ENCODE results near the gene CYP4F12.

The CYP4F12 gene

GRCh38 chr19:15672580-15673175 lies at the start of gene CYP4F12:
Gene CYP4F12 (plus strand): TSS chr19:15673087. CDS start chr19:15673530, 443 bp downstream.
- intact Hi-C loops (cut with DNase I) = no loop called here
- peak in 14 of 42 donors; percentile 1 to 39 (median 18) for DNase-seq

GRCh38 chr19:15623711-15624318 lies 49.1 kb upstream of the CYP4F12 start:
- peak in 1 of 42 donors; percentile 22 for DNase-seq
- intact Hi-C loops (cut with DNase I) = no loop called here

- intact Hi-C loops (cut with DNase I) = no loop called here
Measured at GRCh38 chr19:15628236-15629002, 44.5 kb upstream of the CYP4F12 start.

GRCh38 chr19:15629003-15629880 lies 43.6 kb upstream of the CYP4F12 start:
- intact Hi-C loops (cut with DNase I) = no loop called here

More at GRCh38 chr19:15628236-15629002, 44.5 kb upstream of the CYP4F12 start:
- no peak for DNase-seq

GRCh38 chr19:15631817-15632216 lies 41.1 kb upstream of the CYP4F12 start:
- peak in 2 of 42 donors; percentile 6 to 25 for DNase-seq
- intact Hi-C loops (cut with DNase I) = no loop called here

More at GRCh38 chr19:15629003-15629880, 43.6 kb upstream of the CYP4F12 start:
- peak; percentile 55 to 92 (median 78) for DNase-seq

- intact Hi-C loops (cut with DNase I) = no loop called here
- peak in 1 of 42 donors; percentile 4 for DNase-seq
Measured at GRCh38 chr19:15633082-15633835, 39.6 kb upstream of the CYP4F12 start.

GRCh38 chr19:15634105-15634504 lies 38.8 kb upstream of the CYP4F12 start:
- intact Hi-C loops (cut with DNase I) = no loop called here
- DNase-seq = peak in 1 of 42 donors; percentile 14

GRCh38 chr19:15635016-15635805 lies 37.7 kb upstream of the CYP4F12 start:
- intact Hi-C loops (cut with DNase I) = no loop called here

GRCh38 chr19:15636026-15636425 lies 36.9 kb upstream of the CYP4F12 start:
- intact Hi-C loops (cut with DNase I) = no loop called here
- peak in 18 of 42 donors; percentile 5 to 65 (median 30) for DNase-seq

More at GRCh38 chr19:15635016-15635805, 37.7 kb upstream of the CYP4F12 start:
- peak in 2 of 42 donors; percentile 19 to 25 for DNase-seq

GRCh38 chr19:15639596-15639995 lies 33.3 kb upstream of the CYP4F12 start:
- no peak for DNase-seq
- intact Hi-C loops (cut with DNase I) = no loop called here

GRCh38 chr19:15640294-15640903 lies 32.5 kb upstream of the CYP4F12 start, which contains the start of gene CYP4F3:
Gene CYP4F3 (plus strand): TSS chr19:15640897. CDS start chr19:15641416, 519 bp downstream.
- peak in 11 of 42 donors; percentile 4 to 54 (median 28) for DNase-seq
- intact Hi-C loops (cut with DNase I) = no loop called here

GRCh38 chr19:15640904-15641597 lies 31.8 kb upstream of the CYP4F12 start:
- intact Hi-C loops (cut with DNase I) = no loop called here
- peak in 1 of 42 donors; percentile 36 for DNase-seq

GRCh38 chr19:15641901-15642491 lies 30.9 kb upstream of the CYP4F12 start:
- DNase-seq = peak in 1 of 42 donors; percentile 25
- intact Hi-C loops (cut with DNase I) = no loop called here

GRCh38 chr19:15642807-15643206 lies 30.1 kb upstream of the CYP4F12 start:
- DNase-seq = no peak
- intact Hi-C loops (cut with DNase I) = no loop called here

- no peak for DNase-seq
- intact Hi-C loops (cut with DNase I) = no loop called here
Measured at GRCh38 chr19:15643387-15643786, 29.5 kb upstream of the CYP4F12 start.
